IMR-90 (cell line): Measurements from ENCODE around the gene NAA15. TPM values are rescaled to one million over a fixed set of nuclear protein-coding genes. Genes with fewer than 3 reads are reported as not detected.

Experiments
- ATAC-seq: fragments of 200-7000 bp; cut with Tn5 transposase; 2 replicates; pipeline ENCODE4 v1.9.1; 2020; ENCODE audit warnings: low read depth, mild to moderate bottlenecking, moderate library complexity
- BruUV-seq: library from RNA; stranded (reverse); fragments of 400-500 nt; replicated peaks from 2 replicates; lab custom pipeline; 2021; lab: Mats Ljungman, UMichigan
- CTCF ChIA-PET: fragments of 300-600 bp; formaldehyde crosslinking; extraction: SDS; loops from one replicate; lab custom pipeline; 2021; ENCODE audit warnings: antibody characterized with exemption; lab: Yijun Ruan, JAX
- POLR2A ChIA-PET: fragments of 300-600 bp; sonication (Branson Sonifier 250); formaldehyde crosslinking; loops from one replicate; lab custom pipeline; 2022; ENCODE audit warnings: antibody characterized with exemption; ENCODE audit not compliant: unreplicated experiment; lab: Charles Lee
- DNase-seq: peaks from one replicate; pipeline ENCODE4 v3.0.0; 2013
- H2AFZ ChIP-seq: replicated peaks from 2 replicates; pipeline ENCODE3; 2013; ENCODE audit warnings: low read length, mild to moderate bottlenecking; ENCODE audit not compliant: poor library complexity
- H2AK5ac ChIP-seq: 2 replicates; pipeline ENCODE4 v1.6.1; 2013; ENCODE audit warnings: low read depth, low read length, inconsistent platforms
- H2AK9ac ChIP-seq: replicated peaks from 2 replicates; pipeline ENCODE3; 2013; ENCODE audit warnings: mild to moderate bottlenecking, low read depth, low read length, moderate library complexity; ENCODE audit not compliant: poor library complexity
- H2BK120ac ChIP-seq: 2 replicates; pipeline ENCODE4 v1.6.1; 2013; ENCODE audit warnings: low read depth, low read length, inconsistent platforms
- H2BK15ac ChIP-seq: 3 replicates; pipeline ENCODE4 v1.6.1; 2013; ENCODE audit warnings: low read depth, low read length, inconsistent platforms
- H2BK20ac ChIP-seq: 2 replicates; pipeline ENCODE4 v1.6.1; 2013; ENCODE audit warnings: low read depth, mild to moderate bottlenecking, inconsistent platforms, low read length, moderate library complexity
- H2BK5ac ChIP-seq: 2 replicates; pipeline ENCODE4 v1.6.1; 2013; ENCODE audit warnings: mild to moderate bottlenecking, low read depth, low read length, inconsistent platforms; ENCODE audit not compliant: poor library complexity, severe bottlenecking
- H3K14ac ChIP-seq: replicated peaks from 2 replicates; pipeline ENCODE4 v1.6.1; 2013; ENCODE audit warnings: low read depth, low read length, inconsistent platforms
- H3K18ac ChIP-seq: 2 replicates; pipeline ENCODE4 v1.6.1; 2013; ENCODE audit warnings: low read depth, low read length, control low read depth
- H3K23ac ChIP-seq: 2 replicates; pipeline ENCODE4 v1.6.1; 2013; ENCODE audit warnings: low read depth, low read length, inconsistent platforms
- H3K27ac ChIP-seq: 2 replicates; pipeline ENCODE4 v1.5.1; 2013; ENCODE audit warnings: mild to moderate bottlenecking, control low read depth, low read length; ENCODE audit not compliant: insufficient read depth
- H3K27me3 ChIP-seq: 2 replicates; pipeline ENCODE4 v1.6.1; 2013; ENCODE audit warnings: low read length; ENCODE audit not compliant: control insufficient read depth, insufficient read depth
- H3K36me3 ChIP-seq: 2 replicates; pipeline ENCODE4 v1.6.1; 2013; ENCODE audit warnings: low read length, mixed read lengths; ENCODE audit not compliant: control insufficient read depth, insufficient read depth
- H3K4ac ChIP-seq: 2 replicates; pipeline ENCODE4 v1.6.1; 2013; ENCODE audit warnings: low read depth, low read length, inconsistent platforms
- H3K4me1 ChIP-seq: 2 replicates; pipeline ENCODE4 v1.6.1; 2013; ENCODE audit warnings: low read length, mixed read lengths; ENCODE audit not compliant: control insufficient read depth, insufficient read depth
- H3K4me2 ChIP-seq: 2 replicates; pipeline ENCODE4 v1.6.1; 2013; ENCODE audit warnings: low read depth, mild to moderate bottlenecking, control low read depth, low read length, moderate library complexity
- H3K4me3 ChIP-seq: 2 replicates; pipeline ENCODE4 v1.5.1; 2013; ENCODE audit warnings: low read depth, mild to moderate bottlenecking, control low read depth, low read length, moderate library complexity; ENCODE audit not compliant: insufficient read depth
- H3K56ac ChIP-seq: 2 replicates; pipeline ENCODE4 v1.6.1; 2013; ENCODE audit warnings: low read length, inconsistent platforms; ENCODE audit not compliant: insufficient read depth; ENCODE audit errors: extremely low read depth
- H3K79me1 ChIP-seq, 2 experiments: 2 replicates each; pipeline ENCODE4 v1.6.1; 2013; ENCODE audit warnings: low read length in 2 of 2, inconsistent platforms in 1 of 2, low read depth in 1 of 2
- H3K9ac ChIP-seq: 2 replicates; pipeline ENCODE4 v1.6.1; 2013; ENCODE audit warnings: low read depth, low read length, control low read depth
- H3K9me1 ChIP-seq: 2 replicates; pipeline ENCODE4 v1.6.1; 2013; ENCODE audit warnings: low read length, inconsistent platforms; ENCODE audit not compliant: insufficient read depth
- H3K9me3 ChIP-seq: 2 replicates; pipeline ENCODE4 v1.6.1; 2013; ENCODE audit warnings: low read length; ENCODE audit not compliant: control insufficient read depth, insufficient read depth
- H4K20me1 ChIP-seq: 2 replicates; pipeline ENCODE4 v1.6.1; 2013; ENCODE audit warnings: low read length, inconsistent platforms; ENCODE audit not compliant: insufficient read depth
- H4K5ac ChIP-seq: 2 replicates; pipeline ENCODE4 v1.6.1; 2013; ENCODE audit warnings: mild to moderate bottlenecking, low read depth, low read length, control low read depth
- H4K8ac ChIP-seq, 2 experiments: 2 replicates each; pipeline ENCODE4 v1.6.1; 2013; ENCODE audit warnings: low read depth in 2 of 2, low read length in 2 of 2, control low read depth in 1 of 2, inconsistent platforms in 1 of 2
- H4K91ac ChIP-seq: 2 replicates; pipeline ENCODE4 v1.6.1; 2013; ENCODE audit warnings: low read depth, low read length, inconsistent platforms; ENCODE audit not compliant: insufficient read depth
- MAZ ChIP-seq: IDR thresholded peaks from 2 replicates; pipeline ENCODE4 v1.6.1; 2012; ENCODE audit warnings: low read depth, mild to moderate bottlenecking, low read length, improper control_type of control experiment, moderate library complexity, borderline replicate concordance
- NFE2L2 ChIP-seq: fragments of 150-350 bp; IDR thresholded peaks from 2 replicates; pipeline ENCODE4 v1.6.1; 2016; ENCODE audit warnings: low read depth, mild to moderate bottlenecking, low read length
- whole genome bisulfite sequencing, 2 experiments: methylation state at CpG; one replicate each; pipeline versions ENCODE4 v1.1.5 to v1.1.7; 2013; ENCODE audit warnings: missing lambda C conversion rate in 2 of 2; ENCODE audit not compliant: insufficient read length in 1 of 2; ENCODE audit errors: extremely low coverage in 2 of 2; 5-methylcytosine and 5-hydroxymethylcytosine counted together
- dilution Hi-C: fragments of 300-500 bp; cut with HindIII; formaldehyde crosslinking; loops from one replicate; pipeline ENCODE4 v1.14.3; 2018; ENCODE audit warnings: low sequenced_read_pairs; ENCODE audit not compliant: unreplicated experiment
- in situ Hi-C: fragments of 300-500 bp; cut with MboI; formaldehyde crosslinking; loops from 3 replicates; pipeline ENCODE4 v1.14.3; 2019; ENCODE audit warnings: low sequenced_read_pairs, inconsistent platforms, mixed read lengths
- intact Hi-C: fragments of 100-400 bp; cut with micrococcal nuclease; formaldehyde crosslinking; loops from 2 replicates; pipeline ENCODE4 v1.10.0; 2022
- polyA plus RNA-seq, 3 experiments: library from polyadenylated mRNA; depleted of rRNA; stranded (reverse); fragments of >200 nt; gene quantifications; 2 replicates each; pipeline ENCODE4 v1.2.3, GENCODE V29; 2012; ENCODE audit warnings: low replicate concordance in 1 of 3
- total RNA-seq: library from RNA; depleted of rRNA; stranded (reverse); fragments of >200 nt; gene quantifications from 2 replicates; pipeline ENCODE4 v1.2.3, GENCODE V29; 2012
- TF ChIP-seq, protein P1 (sequence below): conservative IDR thresholded peaks from 2 replicates; pipeline ENCODE4 v1.5.1; 2012; ENCODE audit warnings: mild to moderate bottlenecking, low read depth, low read length, improper control_type of control experiment

Gene NAA15
- total and polyA plus RNA-seq, 2 of the 4 experiments (the other 2 are of a cell fraction), result 11.0 to 43.4 TPM

DNA sequence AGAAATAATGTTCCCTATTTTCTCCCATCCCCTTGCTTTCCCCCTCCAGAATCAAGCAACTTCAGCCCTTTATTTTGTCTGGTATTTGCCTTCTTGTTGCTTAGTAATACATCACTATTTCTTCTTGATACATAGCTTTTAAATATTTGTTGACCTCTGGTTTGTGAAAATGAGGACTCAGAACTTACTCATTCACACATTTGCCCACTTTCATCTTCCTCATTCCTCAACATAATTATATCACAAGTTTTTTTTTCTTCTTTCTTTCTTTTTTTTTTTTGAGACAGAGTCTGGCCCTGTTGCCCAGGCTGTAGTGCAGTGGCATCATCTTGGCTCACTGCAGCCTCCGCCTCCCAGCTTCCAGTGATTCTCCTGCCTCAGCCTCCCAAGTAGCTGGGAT lies 29.9 kb downstream of the NAA15 start:
- no TSS peak for BruUV-seq
- Histone ChIP-seq H4K5ac (no peak overlapping the region), H3K27ac (no peak overlapping the region), H2BK120ac (no peak overlapping the region), H3K9ac (no peak overlapping the region), H3K14ac (no peak overlapping the region), H3K18ac (no peak overlapping the region), H3K4ac (no peak overlapping the region), H2AK5ac (no peak overlapping the region), H3K4me3 (no peak overlapping the region), H2BK15ac (no peak overlapping the region), H3K56ac (no peak overlapping the region), H4K8ac (no peak overlapping the region), H3K23ac (no peak overlapping the region), H3K36me3 (peaks cover 6% of the 10 kb centered on the region; the same call in 1 of the 2 replicates), H2AK9ac (no peak overlapping the region), H3K9me3 (no peaks in the 10 kb centered on the region), H3K4me2 (no peak overlapping the region), H3K4me1 (no peaks in the 10 kb centered on the region), H2AFZ (no peak overlapping the region), H3K79me1 (peaks cover 24 to 47% of the 10 kb centered on the region in 2 experiments), H2BK20ac (no peak overlapping the region), H3K9me1 (peaks cover 8% of the 10 kb centered on the region), H4K20me1 (peaks cover 39% of the 10 kb centered on the region), H3K27me3 (no peaks in the 10 kb centered on the region), H4K91ac (no peak overlapping the region), H2BK5ac (no peak overlapping the region)
- dilution Hi-C loops (no loop called here), intact Hi-C loops (no loop called here), in situ Hi-C loops (no loop called here)
- TF ChIP-seq, protein P1, sequence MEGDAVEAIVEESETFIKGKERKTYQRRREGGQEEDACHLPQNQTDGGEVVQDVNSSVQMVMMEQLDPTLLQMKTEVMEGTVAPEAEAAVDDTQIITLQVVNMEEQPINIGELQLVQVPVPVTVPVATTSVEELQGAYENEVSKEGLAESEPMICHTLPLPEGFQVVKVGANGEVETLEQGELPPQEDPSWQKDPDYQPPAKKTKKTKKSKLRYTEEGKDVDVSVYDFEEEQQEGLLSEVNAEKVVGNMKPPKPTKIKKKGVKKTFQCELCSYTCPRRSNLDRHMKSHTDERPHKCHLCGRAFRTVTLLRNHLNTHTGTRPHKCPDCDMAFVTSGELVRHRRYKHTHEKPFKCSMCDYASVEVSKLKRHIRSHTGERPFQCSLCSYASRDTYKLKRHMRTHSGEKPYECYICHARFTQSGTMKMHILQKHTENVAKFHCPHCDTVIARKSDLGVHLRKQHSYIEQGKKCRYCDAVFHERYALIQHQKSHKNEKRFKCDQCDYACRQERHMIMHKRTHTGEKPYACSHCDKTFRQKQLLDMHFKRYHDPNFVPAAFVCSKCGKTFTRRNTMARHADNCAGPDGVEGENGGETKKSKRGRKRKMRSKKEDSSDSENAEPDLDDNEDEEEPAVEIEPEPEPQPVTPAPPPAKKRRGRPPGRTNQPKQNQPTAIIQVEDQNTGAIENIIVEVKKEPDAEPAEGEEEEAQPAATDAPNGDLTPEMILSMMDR, result no peak
- TF ChIP-seq NFE2L2 (no peak), MAZ (no peak)
- no peak for ATAC-seq
- no peak for DNase-seq
- no CpG with 5 or more reads among the region's 1 CpG for WGBS, 2 experiments
- ChIA-PET POLR2A (no interaction called here), CTCF (interaction anchor here (0.7 to 1.0 kb wide), 4 partner anchors 12 to 231 kb away, joined by 3 to 6 read pairs (median 4); partner anchors contain the start of gene NAA15)
